Upper lobe of left lung (tissue), 4 donors: ENCODE results near the gene ZNF619.

Source experiments
- EP300 ChIP-seq, 4 donors: sonication (generic); formaldehyde crosslinking; IDR thresholded peaks; one replicate each; pipeline ENCODE4 v1.5.1; 2017; ENCODE audit warnings: antibody characterized with exemption in 4 of 4, control low read depth in 2 of 4
- POLR2A ChIP-seq, 4 donors: fragments of 450-650 bp; IDR thresholded peaks; one replicate each; pipeline ENCODE4 v1.5.1; 2016 to 2017; ENCODE audit warnings: antibody characterized with exemption in 4 of 4, mild to moderate bottlenecking in 2 of 4
- POLR2AphosphoS5 ChIP-seq, 2 donors: sonication (generic); formaldehyde crosslinking; IDR thresholded peaks; one replicate each; pipeline ENCODE4 v1.5.1; 2017; ENCODE audit warnings: antibody characterized with exemption in 2 of 2
- TF ChIP-seq, protein P1 (sequence below), 6 experiments: fragments of 450-650 bp in 4 of 6; fragments of 200-600 bp in 2 of 6; sonication (generic) in 2 of 6; IDR thresholded peaks; one replicate each; pipeline ENCODE4 v1.5.1; 2016 to 2019; ENCODE audit warnings: antibody characterized with exemption in 6 of 6

DNA sequence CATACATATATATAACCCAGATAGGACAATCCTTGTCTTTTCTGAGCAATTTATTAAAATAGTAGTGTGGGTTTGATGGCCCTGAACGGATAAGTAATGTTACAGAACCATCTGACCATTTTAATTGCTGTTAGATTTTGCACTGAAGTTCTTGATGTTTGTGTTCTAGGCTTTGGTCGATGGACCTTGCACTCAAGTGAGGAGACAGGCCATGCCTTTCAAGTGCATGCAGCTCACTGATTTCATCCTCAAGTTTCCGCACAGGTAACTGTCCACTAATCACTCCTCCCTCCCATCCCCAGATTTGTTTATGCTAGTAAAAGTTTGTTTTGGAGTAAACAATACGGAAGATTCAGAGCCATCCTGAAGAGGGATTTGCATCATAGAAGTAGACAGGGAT is 18.4 kb upstream of the ZNF619 start:
- TF ChIP-seq, protein P1, sequence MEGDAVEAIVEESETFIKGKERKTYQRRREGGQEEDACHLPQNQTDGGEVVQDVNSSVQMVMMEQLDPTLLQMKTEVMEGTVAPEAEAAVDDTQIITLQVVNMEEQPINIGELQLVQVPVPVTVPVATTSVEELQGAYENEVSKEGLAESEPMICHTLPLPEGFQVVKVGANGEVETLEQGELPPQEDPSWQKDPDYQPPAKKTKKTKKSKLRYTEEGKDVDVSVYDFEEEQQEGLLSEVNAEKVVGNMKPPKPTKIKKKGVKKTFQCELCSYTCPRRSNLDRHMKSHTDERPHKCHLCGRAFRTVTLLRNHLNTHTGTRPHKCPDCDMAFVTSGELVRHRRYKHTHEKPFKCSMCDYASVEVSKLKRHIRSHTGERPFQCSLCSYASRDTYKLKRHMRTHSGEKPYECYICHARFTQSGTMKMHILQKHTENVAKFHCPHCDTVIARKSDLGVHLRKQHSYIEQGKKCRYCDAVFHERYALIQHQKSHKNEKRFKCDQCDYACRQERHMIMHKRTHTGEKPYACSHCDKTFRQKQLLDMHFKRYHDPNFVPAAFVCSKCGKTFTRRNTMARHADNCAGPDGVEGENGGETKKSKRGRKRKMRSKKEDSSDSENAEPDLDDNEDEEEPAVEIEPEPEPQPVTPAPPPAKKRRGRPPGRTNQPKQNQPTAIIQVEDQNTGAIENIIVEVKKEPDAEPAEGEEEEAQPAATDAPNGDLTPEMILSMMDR (IDR thresholded peaks at IDR 0.05) = no peak
- no peak for TF ChIP-seq POLR2A (IDR thresholded peaks at IDR 0.05)
- TF ChIP-seq POLR2AphosphoS5 (IDR thresholded peaks at IDR 0.05) = no peak
- no peak for TF ChIP-seq EP300 (IDR thresholded peaks at IDR 0.05)
